Kidney (tissue), 14 donors: Measurements from ENCODE around the gene FAM136A. TPM values are rescaled to one million over a fixed set of nuclear protein-coding genes. Genes with fewer than 3 reads are reported as not detected.
"Not testable (repeated sequence)": the region's sequence is repeated elsewhere in the genome, so short reads cannot be mapped to it uniquely, and the experiment has no call there.

Source experiments
- DNase-seq, 5 donors: peaks; one replicate each; pipeline ENCODE4 v3.0.0-alpha.2; 2013 to 2020
- FAIRE-seq: peaks from 2 replicates; lab custom pipeline; 2012; peaks lifted over from hg19 to GRCh38; lab: Jason Lieb, UNC
- H3K27ac ChIP-seq, 2 donors: one replicate each; pipeline ENCODE4 v1.7.0; 2013; ENCODE audit warnings: low read depth in 2 of 2, low read length in 2 of 2, inconsistent platforms in 1 of 2
- H3K27me3 ChIP-seq: one replicate; pipeline ENCODE4 v1.7.1; 2013; ENCODE audit warnings: low read length, inconsistent platforms; ENCODE audit not compliant: control insufficient read depth, insufficient read depth
- H3K36me3 ChIP-seq, 3 donors: one replicate each; pipeline versions ENCODE4 v1.7.0 to v1.7.1; 2013; ENCODE audit warnings: low read length in 3 of 3, control low read depth in 1 of 3, inconsistent platforms in 1 of 3; ENCODE audit not compliant: insufficient read depth in 3 of 3, control insufficient read depth in 2 of 3
- H3K4me1 ChIP-seq, 3 donors: one replicate each; pipeline versions ENCODE4 v1.7.0 to v1.7.1; 2013; ENCODE audit warnings: low read length in 3 of 3, inconsistent platforms in 1 of 3, low read depth in 1 of 3; ENCODE audit not compliant: control insufficient read depth in 2 of 3, insufficient read depth in 2 of 3
- H3K4me3 ChIP-seq, 3 donors: one replicate each; pipeline versions ENCODE4 v1.7.0 to v1.8.1; 2013; ENCODE audit warnings: low read length in 3 of 3, control low read depth in 1 of 3, inconsistent platforms in 1 of 3
- H3K9ac ChIP-seq, 3 donors: one replicate each; pipeline versions ENCODE4 v1.7.0 to v1.7.1; 2013; ENCODE audit warnings: low read length in 3 of 3, control low read depth in 1 of 3, inconsistent platforms in 1 of 3
- H3K9me3 ChIP-seq, 3 donors: one replicate each; pipeline versions ENCODE4 v1.7.0 to v1.7.1; 2013; ENCODE audit warnings: low read length in 3 of 3, control low read depth in 1 of 3, inconsistent platforms in 1 of 3; ENCODE audit not compliant: control insufficient read depth in 2 of 3, insufficient read depth in 1 of 3
- CTCF ChIP-seq: IDR thresholded peaks from 3 replicates; pipeline ENCODE4 v1.5.1; 2012; ENCODE audit warnings: mild to moderate bottlenecking, moderate library complexity, borderline replicate concordance; ENCODE audit not compliant: insufficient read depth; ENCODE audit errors: extremely low read depth
- intact Hi-C: fragments of 100-400 bp; cut with DNase I; formaldehyde crosslinking; loops from one replicate; pipeline ENCODE4 v1.11.1; 2022
- polyA plus RNA-seq: library from polyadenylated mRNA; stranded (reverse); fragments of 350-450 nt; fragmentation: Illumina TruSeq; extraction: RNeasy Lipid Tissue Mini Kit (QIAGEN cat#74804); gene quantifications from one replicate; pipeline ENCODE4 v1.2.3, GENCODE V29; 2014; ENCODE audit warnings: low read depth, low replicate concordance; ENCODE audit not compliant: insufficient read depth
- total RNA-seq: library from RNA; stranded (reverse); fragmentation: NEBNext Ultra II Directional; extraction: Animal tissue kit (Norgen Biotek cat#: 25700); gene quantifications from one replicate; pipeline ENCODE4 v1.2.1, GENCODE V29; 2021
- donor health status: control.
- donor health status: control.
- donor health status: control.
- donor health status: control.
- donor health status: control.
- donor health status: DM: yes; HTN: yes; CAD: no.
- donor health status: Normal renal cell carcinoma (clear cell type).

FAM136A gene
- total and polyA plus RNA-seq, 2 donors from 2014 or later: 27.0 to 41.9 TPM

GRCh38 chr2:70304498-70304897, 2.6 kb upstream of the FAM136A start:
- H3K27ac ChIP-seq: no peak overlapping the region
- DNase-seq: peak in 2 of 5 donors; percentile 19 to 45
- intact Hi-C loops: no loop called here

GRCh38 chr2:70303186-70303585, 1.3 kb upstream of the FAM136A start:
- intact Hi-C loops: no loop called here
- DNase-seq: no peak
- peak overlapping the region in 1 of 3 donors; percentile 40 for H3K9ac ChIP-seq
- TF ChIP-seq CTCF: no peak
- H3K9me3 ChIP-seq: no peaks in the 10 kb centered on the region
- FAIRE-seq: no peak
- no peak overlapping the region for H3K4me3 ChIP-seq
- no peak overlapping the region for H3K27ac ChIP-seq
- H3K27me3 ChIP-seq: no peaks in the 10 kb centered on the region
- H3K4me1 ChIP-seq: peaks cover 0 to 3% (median 0%) of the 10 kb centered on the region in 3 donors
- peaks cover 0 to 5% (median 4%) of the 10 kb centered on the region in 3 donors for H3K36me3 ChIP-seq

More at GRCh38 chr2:70304498-70304897, 2.6 kb upstream of the FAM136A start:
- Histone ChIP-seq H3K36me3 (no peaks in the 10 kb centered on the region), H3K4me1 (peaks cover 0 to 3% (median 0%) of the 10 kb centered on the region in 3 donors), H3K9ac (no peak overlapping the region), H3K9me3 (no peaks in the 10 kb centered on the region), H3K4me3 (no peak overlapping the region), H3K27me3 (no peaks in the 10 kb centered on the region)
- no peak for FAIRE-seq
- no peak for TF ChIP-seq CTCF

GRCh38 chr2:70302195-70302546, 304 bp upstream of the FAM136A start:
- intact Hi-C loops, H3K9ac ChIP-seq, H3K4me1 ChIP-seq, H3K36me3 ChIP-seq, H3K9me3 ChIP-seq, H3K27me3 ChIP-seq, H3K27ac ChIP-seq, DNase-seq, FAIRE-seq: not testable (repeated sequence)
- H3K4me3 ChIP-seq: peak overlapping the region in 1 of 3 donors; percentile 86

GRCh38 chr2:70300771-70301343, 1.0 kb downstream of the FAM136A start:
- Histone ChIP-seq H3K9ac (peak overlapping the region; percentile 35 to 72 (median 38)), H3K36me3 (peaks cover 0 to 5% (median 4%) of the 10 kb centered on the region in 3 donors), H3K4me3 (peak overlapping the region; percentile 58 to 86 (median 67)), H3K4me1 (peaks cover 0 to 3% (median 0%) of the 10 kb centered on the region in 3 donors), H3K9me3 (no peaks in the 10 kb centered on the region), H3K27me3 (no peaks in the 10 kb centered on the region), H3K27ac (peak overlapping the region; percentile 61 to 86)
- no peak for FAIRE-seq
- peak; percentile 21 for TF ChIP-seq CTCF
- no peak for DNase-seq
- intact Hi-C loops: no loop called here

- H3K4me3 ChIP-seq, H3K9me3 ChIP-seq, H3K4me1 ChIP-seq, DNase-seq, FAIRE-seq, intact Hi-C loops, H3K27me3 ChIP-seq, H3K9ac ChIP-seq, H3K27ac ChIP-seq, H3K36me3 ChIP-seq: not testable (repeated sequence)
Observed at GRCh38 chr2:70297828-70298227, 4.0 kb downstream of the FAM136A start.
